BJ (cell line): ENCODE results near the gene TMEM132C. TPM values are rescaled to one million over a fixed set of nuclear protein-coding genes. Genes with fewer than 3 reads are reported as not detected.

Experiments
- CTCF ChIA-PET: fragments of 350-600 bp; formaldehyde crosslinking; extraction: SDS; loops from one replicate; lab custom pipeline; 2021; ENCODE audit warnings: antibody characterized with exemption, inconsistent platforms; lab: Yijun Ruan, JAX
- POLR2A ChIA-PET: fragments of 300-600 bp; sonication (Branson Sonifier 250); formaldehyde crosslinking; extraction: SDS; loops from one replicate; lab custom pipeline; 2021; ENCODE audit warnings: antibody characterized with exemption; lab: Charles Lee
- DNase-seq: peaks from one replicate; pipeline ENCODE4 v3.0.0-alpha.2; 2011; ENCODE audit warnings: low read depth
- H3K27me3 ChIP-seq: 2 replicates; pipeline ENCODE4 v1.6.0; 2011; ENCODE audit warnings: low read length; ENCODE audit not compliant: control insufficient read depth, insufficient read depth
- H3K36me3 ChIP-seq: 2 replicates; pipeline ENCODE4 v1.5.1; 2011; ENCODE audit warnings: low read length; ENCODE audit not compliant: control insufficient read depth, insufficient read depth
- H3K4me3 ChIP-seq: 2 replicates; pipeline ENCODE4 v1.5.1; 2011; ENCODE audit warnings: low read depth, mild to moderate bottlenecking, control low read depth, low read length
- CTCF ChIP-seq: IDR thresholded peaks from 2 replicates; pipeline ENCODE4 v1.5.1; 2011; ENCODE audit warnings: low read depth, mild to moderate bottlenecking, control low read depth, inconsistent platforms, low read length, moderate library complexity; ENCODE audit not compliant: insufficient read depth
- polyA plus RNA-seq: library from polyadenylated mRNA; depleted of rRNA; stranded (reverse); fragments of >200 nt; gene quantifications from 2 replicates; pipeline ENCODE4 v1.2.3, GENCODE V29; 2011

The TMEM132C gene
- polyA plus RNA-seq, 1 experiment, result not detected

GRCh38 chr12:128337431-128338170 is 70.6 kb downstream of the TMEM132C start:
- CTCF ChIA-PET, result no interaction called here

GRCh38 chr12:128338386-128339125 is 71.6 kb downstream of the TMEM132C start:
- ChIA-PET CTCF (no interaction called here), POLR2A (no interaction called here)
- no peaks in the 10 kb centered on the region for H3K36me3 ChIP-seq
- H3K4me3 ChIP-seq, result no peak overlapping the region
- no peak for DNase-seq
- TF ChIP-seq CTCF, result no peak
- no peaks in the 10 kb centered on the region for H3K27me3 ChIP-seq

More at GRCh38 chr12:128337431-128338170, 70.6 kb downstream of the TMEM132C start:
- TF ChIP-seq CTCF, result no peak
- DNase-seq, result no peak
- H3K27me3 ChIP-seq, result no peaks in the 10 kb centered on the region
- H3K36me3 ChIP-seq, result no peaks in the 10 kb centered on the region
- POLR2A ChIA-PET, result no interaction called here
- H3K4me3 ChIP-seq, result no peak overlapping the region

- TF ChIP-seq CTCF, result no peak
- ChIA-PET CTCF (no interaction called here), POLR2A (no interaction called here)
- H3K36me3 ChIP-seq, result no peaks in the 10 kb centered on the region
- no peak for DNase-seq
- H3K27me3 ChIP-seq, result no peaks in the 10 kb centered on the region
- no peak overlapping the region for H3K4me3 ChIP-seq
Measured at GRCh38 chr12:128339126-128339520, 72.2 kb downstream of the TMEM132C start.

GRCh38 chr12:128339631-128340030 is 72.7 kb downstream of the TMEM132C start:
- Histone ChIP-seq H3K4me3 (no peak overlapping the region), H3K27me3 (no peaks in the 10 kb centered on the region), H3K36me3 (no peaks in the 10 kb centered on the region)
- no peak for DNase-seq
- ChIA-PET POLR2A (no interaction called here), CTCF (no interaction called here)
- TF ChIP-seq CTCF, result no peak

- ChIA-PET POLR2A (no interaction called here), CTCF (no interaction called here)
- no peak for DNase-seq
- Histone ChIP-seq H3K27me3 (no peaks in the 10 kb centered on the region), H3K4me3 (no peak overlapping the region), H3K36me3 (no peaks in the 10 kb centered on the region)
- no peak for TF ChIP-seq CTCF
Measured at GRCh38 chr12:128353301-128353700, 86.3 kb downstream of the TMEM132C start.
